Heart left ventricle (tissue), 13 donors: ENCODE data around the gene NXPE3.

Experiments
- CTCF ChIP-seq, 12 donors: fragments of 200-600 bp; sonication (generic) in 4 of 12; IDR thresholded peaks; one replicate each; pipeline versions ENCODE4 v1.5.0 to v1.8.0; 2018 to 2022; ENCODE audit warnings: antibody characterized with exemption in 12 of 12, mild to moderate bottlenecking in 5 of 12
- POLR2A ChIP-seq, 2 donors: fragments of 450-650 bp; IDR thresholded peaks; one replicate each; pipeline ENCODE4 v1.6.1; 2017; ENCODE audit warnings: antibody characterized with exemption in 2 of 2, mild to moderate bottlenecking in 2 of 2, moderate library complexity in 2 of 2
- donor health status: ischemic (EF 13 %, LVEDD 7.1; RV severe dilation, severe dysfunction).
- donor health status: DM: no; HTN: yes; CAD: no.
- donor health status: DM: no; HTN: no; CAD: no.
- donor health status: ischemic (EF 25% LVEDD 6.9; RV normal size, moderate dysfunction).
- donor health status: ischemic (EF 25% LVEDD 5.7; RV mildly dilated, moderate dysfunction).
- donor health status: ischemic (EF 35%, LVEDD 5.7; RV mildly dilated, moderate dysfunction).
- donor health status: nonischemic (EF 11% LVEDD 7.7; RV severe dilation, severe dysfunction).
- donor health status: DM: yes; HTN: yes; CAD: no.
- donor health status: PGD.
- donor health status: ischemic (EF 29% LVEDD 5.4; RV normal size, mild dysfunction).
- donor health status: nonischemic (EF 23%, LVEDD 6.1; RV moderate dilation, normal function).

GRCh38 chr3:101758224-101758623 lies 20.8 kb upstream of the NXPE3 start:
- no peak for TF ChIP-seq POLR2A (IDR thresholded peaks at IDR 0.05)
- no peak for TF ChIP-seq CTCF (IDR thresholded peaks at IDR 0.05)
